Activated CD4-positive, alpha-beta T cell treated with anti-CD3 and anti-CD28 coated beads for 1 hour (primary cell): Measurements from ENCODE around the gene DPH2.

Source experiments
- DNase-seq: peaks from one replicate; pipeline ENCODE4 v3.0.0-alpha.2; 2020

DPH2 gene

DNA sequence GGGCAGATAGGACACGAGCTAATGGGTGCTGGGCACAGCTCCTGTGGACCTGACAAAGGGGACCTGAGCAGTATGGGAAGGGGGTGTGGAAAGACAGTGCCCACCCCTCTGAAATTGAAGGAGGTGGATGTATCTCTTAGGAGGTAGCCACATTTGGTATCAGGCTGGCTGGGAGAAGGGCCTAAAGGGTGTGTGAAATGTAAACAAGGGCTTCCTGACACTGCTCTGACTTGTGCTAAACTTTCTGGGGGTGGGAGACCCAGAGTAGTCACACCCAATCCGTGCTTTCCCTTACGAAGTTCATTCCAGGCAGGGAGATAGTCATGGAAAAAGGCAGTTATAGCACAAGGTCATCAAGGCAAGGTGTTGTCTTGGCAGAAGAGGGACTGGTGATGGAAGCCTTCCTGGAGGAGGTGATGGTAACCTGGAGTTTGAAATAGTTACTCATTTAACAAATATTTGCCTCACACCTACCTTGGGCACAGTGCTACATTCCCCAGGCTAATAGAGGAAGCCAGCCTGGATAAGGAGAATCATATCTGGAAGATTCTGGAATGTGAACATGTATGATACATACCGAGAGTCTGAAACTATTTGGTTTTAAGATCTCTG lies 16.3 kb downstream of the DPH2 start:
- no peak for DNase-seq

GRCh38 chr1:43986712-43987111 lies 16.9 kb downstream of the DPH2 start:
- DNase-seq = no peak

DNA sequence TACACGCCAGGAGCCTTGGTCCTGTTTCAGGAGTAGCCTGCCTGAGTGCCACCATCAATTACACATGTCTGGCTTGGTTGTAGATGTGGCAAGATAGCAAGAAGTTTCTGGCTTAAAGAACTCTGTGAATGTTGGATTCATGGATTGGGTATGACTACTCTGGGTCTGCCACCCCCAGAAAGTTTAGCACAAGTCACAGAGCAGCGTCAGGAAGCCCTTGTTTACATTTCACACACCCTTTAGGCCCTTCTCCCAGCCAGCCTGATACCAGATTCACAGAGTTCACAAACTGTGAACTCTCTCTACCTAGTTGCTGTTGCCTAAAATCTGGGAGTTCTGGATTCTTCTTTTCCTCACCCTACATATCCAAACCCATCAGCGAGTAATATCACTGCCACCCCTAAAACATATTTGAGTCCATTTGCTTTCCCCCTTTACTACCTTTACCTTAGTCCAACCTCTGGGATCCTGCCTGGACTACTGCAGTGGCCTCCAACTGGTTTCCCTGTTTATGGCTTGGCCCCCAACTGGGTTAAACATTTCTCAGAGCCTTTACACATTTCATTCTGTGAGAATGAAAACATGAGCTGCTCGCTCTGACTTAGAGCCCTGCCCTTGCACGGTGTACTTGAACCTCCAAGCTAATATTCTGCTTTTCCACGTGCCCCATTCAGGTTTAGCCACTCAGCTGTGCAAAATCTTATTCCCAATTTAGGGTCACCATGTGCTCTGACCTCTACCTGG lies 17.5 kb downstream of the DPH2 start:
- no peak for DNase-seq

GRCh38 chr1:43990271-43991199 lies 20.7 kb downstream of the DPH2 start:
- DNase-seq = no peak

DNA sequence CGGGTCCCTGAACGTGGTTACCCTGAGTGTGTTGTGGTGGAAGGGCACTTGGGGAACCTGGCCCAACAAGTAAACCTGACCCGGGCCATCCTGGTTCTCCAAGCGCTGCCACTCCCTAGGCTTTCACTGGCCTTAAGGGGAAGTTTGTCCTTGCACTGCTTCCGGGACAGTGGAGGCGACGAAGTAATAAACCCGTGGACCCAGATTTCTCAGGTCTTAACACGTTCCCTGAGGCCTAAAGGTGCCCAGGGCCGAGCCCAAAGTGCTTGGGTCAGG lies 21.3 kb downstream of the DPH2 start:
- DNase-seq = no peak

GRCh38 chr1:43991476-43992231 lies 21.8 kb downstream of the DPH2 start, which contains the start of gene CCDC24:
Gene CCDC24 (plus strand): TSS chr1:43991599. CDS start chr1:43991879, 280 bp downstream.
- peak; percentile 54 for DNase-seq

- no peak for DNase-seq
Measured at GRCh38 chr1:43992232-43992995, 22.6 kb downstream of the DPH2 start.

DNA sequence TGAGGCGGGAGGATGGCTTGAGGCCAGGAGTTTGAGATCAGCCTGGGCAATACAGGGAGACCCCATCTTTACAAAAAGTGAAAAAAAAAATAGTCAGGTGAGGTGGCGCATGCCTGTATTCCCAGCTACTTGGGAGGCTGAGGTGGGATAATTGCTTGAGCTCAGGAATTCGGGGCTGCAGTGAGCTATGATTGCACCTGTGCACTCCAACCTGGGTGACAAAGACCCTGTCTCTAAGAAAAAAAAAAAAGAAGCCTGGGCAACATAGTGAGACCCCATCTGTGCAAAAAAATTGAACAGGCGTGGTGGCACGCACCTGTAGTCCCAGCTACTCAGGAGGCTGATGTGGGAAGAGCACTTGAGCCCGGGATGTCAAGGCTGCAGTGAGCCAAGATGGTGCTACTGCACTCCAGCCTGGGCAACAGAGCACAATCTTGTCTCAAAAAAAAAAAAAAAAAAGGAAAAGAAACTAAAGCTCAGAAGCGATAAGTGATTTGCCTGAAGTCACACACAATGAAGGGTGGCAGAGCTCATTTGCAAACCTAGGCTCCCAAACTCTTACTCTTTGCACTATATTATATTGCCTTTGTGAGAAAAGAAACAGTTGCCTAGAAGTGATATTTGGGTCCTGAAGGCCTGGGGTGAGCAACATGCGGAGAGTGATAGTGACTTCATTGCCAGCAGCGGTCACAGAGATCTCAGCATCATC lies 23.6 kb downstream of the DPH2 start:
- no peak for DNase-seq

DNA sequence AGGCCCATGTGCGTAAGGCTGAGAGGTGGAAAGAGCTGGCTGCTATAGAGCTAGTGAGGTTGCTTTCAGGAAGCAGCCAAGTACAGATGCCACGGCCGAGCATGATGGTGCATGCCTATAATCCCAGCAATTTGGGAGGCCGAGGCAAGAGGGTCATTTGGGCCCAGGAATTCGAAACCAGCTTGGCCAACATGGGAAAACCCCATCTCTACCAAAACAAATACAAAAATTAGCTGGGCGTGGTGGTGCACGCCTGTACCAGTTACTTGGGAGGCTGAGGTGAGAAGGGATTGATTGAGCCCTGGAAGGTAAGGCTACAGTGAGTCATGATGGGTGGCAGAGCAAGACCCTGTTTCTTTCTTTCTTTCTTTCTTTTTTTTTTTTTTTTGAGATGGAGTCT lies 24.3 kb downstream of the DPH2 start:
- DNase-seq = no peak

GRCh38 chr1:43994794-43995790 lies 25.3 kb downstream of the DPH2 start:
- DNase-seq = no peak

- no peak for DNase-seq
Measured at GRCh38 chr1:43995984-43996732, 26.3 kb downstream of the DPH2 start.

DNA sequence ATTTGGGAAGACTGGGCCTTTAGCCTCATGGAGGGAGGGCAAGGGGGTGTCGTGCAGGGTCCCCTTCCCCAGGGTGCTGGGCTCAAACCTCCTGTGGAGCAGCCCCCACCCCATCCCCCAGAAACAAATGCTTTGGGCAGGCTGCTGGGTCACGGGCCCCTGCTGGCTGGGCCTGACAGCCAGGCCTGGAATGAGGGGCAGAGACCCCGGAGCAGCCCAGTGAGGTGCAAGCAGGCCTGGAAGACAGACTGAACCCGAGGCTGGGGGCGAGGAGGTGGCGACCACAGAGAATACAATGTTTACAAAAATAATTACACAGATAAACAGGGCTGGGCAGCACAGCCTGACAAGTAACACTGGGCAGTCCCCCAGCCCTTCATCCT lies 26.9 kb downstream of the DPH2 start:
- no peak for DNase-seq

- no peak for DNase-seq
Measured at GRCh38 chr1:43997295-43997999, 27.6 kb downstream of the DPH2 start.

GRCh38 chr1:43998000-43998378 lies 28.2 kb downstream of the DPH2 start:
- no peak for DNase-seq

DNA sequence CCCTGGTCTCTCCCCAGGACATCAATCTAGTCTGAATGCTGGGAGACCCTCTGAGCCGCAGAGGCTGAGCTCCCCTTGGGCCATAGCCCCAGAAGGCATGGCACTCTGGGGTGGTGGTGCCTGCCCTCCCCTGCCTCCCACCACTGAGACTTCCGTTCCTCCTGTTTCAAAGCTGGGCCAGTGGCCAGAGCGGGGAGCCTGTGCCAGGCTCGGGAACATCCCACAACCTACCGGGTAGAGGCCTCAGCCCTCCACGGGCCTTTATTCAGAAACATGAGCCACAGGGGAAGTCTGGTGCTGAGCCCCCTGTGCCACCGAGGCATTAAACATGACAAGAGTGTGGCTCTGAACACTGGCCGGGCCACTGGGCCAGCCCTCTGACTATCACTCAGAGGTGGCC lies 29.6 kb downstream of the DPH2 start:
- no peak for DNase-seq

DNA sequence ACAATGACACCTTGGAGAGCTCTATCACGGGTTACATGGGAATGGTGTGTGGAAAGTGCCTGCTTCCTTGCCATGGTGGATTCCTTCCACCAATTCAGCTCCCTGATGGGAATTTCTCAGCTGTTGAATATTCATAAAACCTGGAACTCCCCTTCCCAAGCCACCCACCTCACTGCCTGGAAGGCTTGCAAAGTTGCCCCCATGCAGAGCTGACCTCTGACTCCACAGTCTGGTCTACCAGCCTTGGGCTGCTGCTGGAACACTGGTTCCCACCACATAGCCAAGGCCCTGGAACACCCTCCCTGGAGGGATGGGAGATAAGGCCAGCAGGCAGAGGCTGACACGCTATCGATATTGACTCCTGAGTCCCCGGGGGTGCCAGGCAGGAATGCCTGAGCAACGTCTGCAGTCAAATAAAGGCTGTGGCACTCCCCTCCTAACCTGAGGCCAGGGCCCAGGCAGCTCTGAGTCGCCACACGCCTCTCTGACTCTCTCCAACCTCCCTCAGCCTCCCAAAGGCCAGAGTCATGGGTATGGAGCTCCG lies 30.4 kb downstream of the DPH2 start:
- DNase-seq = no peak

DNA sequence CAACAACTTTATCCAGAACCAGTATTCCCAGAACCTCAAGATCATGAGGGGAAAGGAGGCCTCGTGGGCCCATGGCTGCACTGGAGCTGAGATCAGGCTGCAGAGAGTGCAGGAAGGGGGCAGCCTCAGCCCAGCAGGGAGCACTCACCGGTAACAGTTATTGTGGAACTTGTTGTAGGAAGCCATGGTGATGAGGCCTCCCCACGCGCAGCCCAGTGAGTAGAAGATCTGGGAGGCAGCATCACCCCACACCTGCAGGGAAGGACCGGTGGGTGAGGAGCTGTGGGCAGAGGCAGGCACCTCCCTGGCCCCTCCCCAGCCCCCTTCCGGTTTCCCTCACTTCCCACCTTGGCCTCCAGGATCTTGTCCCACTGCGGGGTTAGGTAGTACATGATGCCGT lies 32.4 kb downstream of the DPH2 start:
- no peak for DNase-seq

DNA sequence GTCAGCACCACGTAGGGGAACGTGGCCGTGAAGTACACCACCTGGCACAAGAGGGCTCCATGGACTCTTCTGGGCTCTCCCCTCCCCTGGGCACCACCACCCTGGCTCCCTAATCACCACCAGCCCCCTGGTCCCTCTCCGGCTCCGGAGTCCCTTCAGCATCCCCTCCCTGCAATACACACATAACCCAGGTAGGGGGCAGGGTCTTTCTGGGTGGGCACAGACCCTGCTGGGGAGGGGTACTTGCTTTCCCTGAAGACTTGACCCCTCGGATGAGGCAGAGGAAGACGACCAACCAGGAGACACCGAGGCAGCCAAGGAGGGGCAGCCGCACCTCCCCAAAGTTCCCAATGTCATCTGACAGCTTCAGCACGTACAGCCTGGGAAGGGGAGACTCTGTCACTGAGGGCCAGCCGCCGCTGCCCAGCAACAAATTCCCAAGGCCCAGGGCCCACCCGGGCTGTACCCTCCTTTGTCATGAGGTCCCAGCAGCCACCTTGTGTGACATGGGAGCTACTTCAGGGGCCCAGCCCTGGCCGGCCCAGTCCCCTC lies 32.9 kb downstream of the DPH2 start:
- DNase-seq = no peak
